Endothelial cell of umbilical vein (primary cell): Measurements from ENCODE around the gene CSMD2. TPM values are rescaled to one million over a fixed set of nuclear protein-coding genes. Genes with fewer than 3 reads are reported as not detected.

ENCODE experiments used
- BruUV-seq: library from RNA; stranded (reverse); fragments of 400-500 nt; replicated peaks from 2 replicates; lab custom pipeline; 2021; lab: Mats Ljungman, UMichigan
- CTCF ChIA-PET: fragments of 300-600, 350-600 bp; sonication (Branson Sonifier 250); formaldehyde crosslinking; loops from one replicate; lab custom pipeline; 2021; ENCODE audit warnings: antibody characterized with exemption, inconsistent platforms; lab: Charles Lee
- POLR2A ChIA-PET: fragments of 300-600, 350-600 bp; sonication (Branson Sonifier 250); formaldehyde crosslinking; loops from one replicate; lab custom pipeline; 2021; ENCODE audit warnings: antibody characterized with exemption, inconsistent platforms; lab: Charles Lee
- DNase-seq: peaks from one replicate; pipeline ENCODE4 v3.0.0-alpha.2; 2011; ENCODE audit warnings: low read depth, low spot score
- FAIRE-seq: peaks from 2 replicates; lab custom pipeline; 2011; peaks lifted over from hg19 to GRCh38; lab: Jason Lieb, UNC
- H2AFZ ChIP-seq: 2 replicates; pipeline ENCODE4 v1.6.0; 2012; ENCODE audit warnings: low read depth, low read length, control low read depth, inconsistent platforms
- H3K27ac ChIP-seq: 2 replicates; pipeline ENCODE4 v1.5.1; 2011; ENCODE audit warnings: low read depth, mild to moderate bottlenecking, control low read depth, low read length, moderate library complexity; ENCODE audit not compliant: insufficient read depth
- H3K27me3 ChIP-seq, 2 experiments: 2 replicates each; pipeline versions ENCODE4 v1.6.0 to v1.6.1; 2011; ENCODE audit warnings: low read length in 2 of 2, mixed read lengths in 1 of 2; ENCODE audit not compliant: control insufficient read depth in 2 of 2, insufficient read depth in 2 of 2
- H3K36me3 ChIP-seq, 2 experiments: 2 replicates in 1 of 2; 3 replicates in 1 of 2; pipeline ENCODE4 v1.5.1; 2011; ENCODE audit warnings: low read length in 2 of 2, mild to moderate bottlenecking in 1 of 2, moderate library complexity in 1 of 2; ENCODE audit not compliant: control insufficient read depth in 2 of 2, insufficient read depth in 2 of 2; ENCODE audit errors: extremely low read depth in 1 of 2
- H3K4me1 ChIP-seq: 3 replicates; pipeline ENCODE4 v1.5.1; 2011; ENCODE audit warnings: mild to moderate bottlenecking, low read length; ENCODE audit not compliant: control insufficient read depth, insufficient read depth; ENCODE audit errors: extremely low read depth
- H3K4me2 ChIP-seq: 2 replicates; pipeline ENCODE4 v1.6.1; 2011; ENCODE audit warnings: low read length, control low read depth, mixed read lengths; ENCODE audit not compliant: insufficient read depth
- H3K4me3 ChIP-seq, 3 experiments: fragments of 200-600 bp in 1 of 3; sonication (generic), shearing (Covaris generic) in 1 of 3; replicated peaks in 1 of 3; 2 replicates each; pipeline ENCODE4 v1.5.1; 2011 to 2016; ENCODE audit warnings: control low read depth in 3 of 3, low read length in 3 of 3, mild to moderate bottlenecking in 2 of 3, inconsistent platforms in 1 of 3, low read depth in 1 of 3, moderate library complexity in 1 of 3; ENCODE audit not compliant: insufficient read depth in 1 of 3
- H3K79me2 ChIP-seq: 2 replicates; pipeline ENCODE4 v1.6.0; 2012; ENCODE audit warnings: low read length, inconsistent platforms; ENCODE audit not compliant: control insufficient read depth, insufficient read depth
- H3K9ac ChIP-seq: replicated peaks from 2 replicates; pipeline ENCODE3; 2011; ENCODE audit warnings: low read length, control low read depth; ENCODE audit not compliant: insufficient read depth; ENCODE audit errors: extremely low read depth
- H3K9me1 ChIP-seq: replicated peaks from 3 replicates; pipeline ENCODE4 v1.6.0; 2011; ENCODE audit warnings: mild to moderate bottlenecking, low read length; ENCODE audit not compliant: control insufficient read depth, insufficient read depth; ENCODE audit errors: extremely low read depth
- H3K9me3 ChIP-seq: replicated peaks from 2 replicates; pipeline ENCODE4 v1.5.1; 2012; ENCODE audit warnings: low read length, inconsistent platforms; ENCODE audit not compliant: control insufficient read depth, insufficient read depth
- H4K20me1 ChIP-seq: replicated peaks from 2 replicates; pipeline ENCODE3; 2011; ENCODE audit warnings: mild to moderate bottlenecking, low read length; ENCODE audit not compliant: control insufficient read depth, insufficient read depth; ENCODE audit errors: extremely low read depth
- EZH2 ChIP-seq: IDR thresholded peaks from 2 replicates; pipeline ENCODE4 v1.6.1; 2012; ENCODE audit warnings: borderline replicate concordance, low read depth, mild to moderate bottlenecking, moderate library complexity, low read length, inconsistent platforms; ENCODE audit not compliant: severe bottlenecking
- MYC ChIP-seq: IDR thresholded peaks from one replicate; pipeline ENCODE4 v1.6.1; 2011; ENCODE audit warnings: mild to moderate bottlenecking, low read depth, low read length
- dilution Hi-C: fragments of 300-500 bp; cut with MboI; formaldehyde crosslinking; loops from one replicate; pipeline ENCODE4 v1.15.0; 2019; ENCODE audit warnings: low sequenced_read_pairs; ENCODE audit not compliant: extremely low pct_ligation_motif_present
- intact Hi-C: fragments of 100-400 bp; cut with micrococcal nuclease; formaldehyde crosslinking; loops from one replicate; pipeline ENCODE4 v1.10.0; 2022
- polyA plus RNA-seq, 4 experiments: library from polyadenylated mRNA; depleted of rRNA in 3 of 4; stranded (reverse) in 3 of 4; unstranded in 1 of 4; fragments of >200 nt; gene quantifications; 2 replicates each; pipeline versions ENCODE4 v1.2.1 to v1.2.3, GENCODE V29; 2011 to 2012; ENCODE audit warnings: missing spikeins in 1 of 4
- total RNA-seq: library from RNA; stranded (reverse); gene quantifications from 2 replicates; pipeline ENCODE4 v1.2.3, GENCODE V29; 2021
- TF ChIP-seq, protein P1 (sequence below), 2 donors: IDR thresholded peaks; 1 replicate in 1 of 2; 2 replicates in 1 of 2; pipeline ENCODE4 v1.5.1; 2011; ENCODE audit warnings: low read length in 2 of 2, mild to moderate bottlenecking in 2 of 2, moderate library complexity in 2 of 2, control low read depth in 1 of 2, inconsistent platforms in 1 of 2, low read depth in 1 of 2; ENCODE audit not compliant: insufficient read depth in 1 of 2; ENCODE audit errors: extremely low read depth in 1 of 2

The CSMD2 gene
- total and polyA plus RNA-seq, 2 donors (not counting 3 experiments of a cell fraction or from before 2014, with no cell fraction given), result under 0.01 TPM; not detected in 1

- Histone ChIP-seq H2AFZ (no peak overlapping the region), H4K20me1 (no peaks in the 10 kb centered on the region), H3K4me3 (peak overlapping the region in 1 of 3 experiments; percentile 8), H3K9me3 (no peaks in the 10 kb centered on the region), H3K4me2 (peak overlapping the region; percentile 64), H3K9ac (no peak overlapping the region), H3K4me1 (peaks cover 5% of the 10 kb centered on the region), H3K9me1 (no peaks in the 10 kb centered on the region), H3K79me2 (no peaks in the 10 kb centered on the region), H3K27me3 (peaks cover 29 to 31% of the 10 kb centered on the region in 2 experiments), H3K27ac (no peak overlapping the region), H3K36me3 (no peaks in the 10 kb centered on the region)
- dilution Hi-C loops, result no loop called here
- BruUV-seq, result no TSS peak
- intact Hi-C loops, result no loop called here
- CTCF ChIA-PET, result interaction anchor here (0.7 to 2.5 kb wide), 3 partner anchors 118 to 531 kb away, joined by 3 to 20 read pairs (median 3); no protein-coding TSS in a partner anchor
- POLR2A ChIA-PET, result no interaction called here
- FAIRE-seq, result no peak
- peak; percentile 90 for TF ChIP-seq EZH2
- TF ChIP-seq MYC, result no peak
- TF ChIP-seq, protein P1, sequence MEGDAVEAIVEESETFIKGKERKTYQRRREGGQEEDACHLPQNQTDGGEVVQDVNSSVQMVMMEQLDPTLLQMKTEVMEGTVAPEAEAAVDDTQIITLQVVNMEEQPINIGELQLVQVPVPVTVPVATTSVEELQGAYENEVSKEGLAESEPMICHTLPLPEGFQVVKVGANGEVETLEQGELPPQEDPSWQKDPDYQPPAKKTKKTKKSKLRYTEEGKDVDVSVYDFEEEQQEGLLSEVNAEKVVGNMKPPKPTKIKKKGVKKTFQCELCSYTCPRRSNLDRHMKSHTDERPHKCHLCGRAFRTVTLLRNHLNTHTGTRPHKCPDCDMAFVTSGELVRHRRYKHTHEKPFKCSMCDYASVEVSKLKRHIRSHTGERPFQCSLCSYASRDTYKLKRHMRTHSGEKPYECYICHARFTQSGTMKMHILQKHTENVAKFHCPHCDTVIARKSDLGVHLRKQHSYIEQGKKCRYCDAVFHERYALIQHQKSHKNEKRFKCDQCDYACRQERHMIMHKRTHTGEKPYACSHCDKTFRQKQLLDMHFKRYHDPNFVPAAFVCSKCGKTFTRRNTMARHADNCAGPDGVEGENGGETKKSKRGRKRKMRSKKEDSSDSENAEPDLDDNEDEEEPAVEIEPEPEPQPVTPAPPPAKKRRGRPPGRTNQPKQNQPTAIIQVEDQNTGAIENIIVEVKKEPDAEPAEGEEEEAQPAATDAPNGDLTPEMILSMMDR (IDR thresholded peaks at IDR 0.05; ENCODE audit: extremely low read depth in 1 of 2, insufficient read depth in 1 of 2, low read depth in 1 of 2, low read length in 2 of 2), result no peak
- no peak for DNase-seq
These were observed 968 bp downstream of the CSMD2 start for GRCh38 chr1:34163792-34164731.
